ENCODE data around the gene CERKL. TPM values are rescaled to one million over a fixed set of nuclear protein-coding genes. Genes with fewer than 3 reads are reported as not detected.
A peak's percentile ranks its signal among the peaks of the same experiment; 100 is the strongest.

CERKL gene
- total and polyA plus RNA-seq, 2 of the 13 experiments (the other 11 are each of a cell fraction or from before 2014, with no cell fraction given), result not detected

DNA sequence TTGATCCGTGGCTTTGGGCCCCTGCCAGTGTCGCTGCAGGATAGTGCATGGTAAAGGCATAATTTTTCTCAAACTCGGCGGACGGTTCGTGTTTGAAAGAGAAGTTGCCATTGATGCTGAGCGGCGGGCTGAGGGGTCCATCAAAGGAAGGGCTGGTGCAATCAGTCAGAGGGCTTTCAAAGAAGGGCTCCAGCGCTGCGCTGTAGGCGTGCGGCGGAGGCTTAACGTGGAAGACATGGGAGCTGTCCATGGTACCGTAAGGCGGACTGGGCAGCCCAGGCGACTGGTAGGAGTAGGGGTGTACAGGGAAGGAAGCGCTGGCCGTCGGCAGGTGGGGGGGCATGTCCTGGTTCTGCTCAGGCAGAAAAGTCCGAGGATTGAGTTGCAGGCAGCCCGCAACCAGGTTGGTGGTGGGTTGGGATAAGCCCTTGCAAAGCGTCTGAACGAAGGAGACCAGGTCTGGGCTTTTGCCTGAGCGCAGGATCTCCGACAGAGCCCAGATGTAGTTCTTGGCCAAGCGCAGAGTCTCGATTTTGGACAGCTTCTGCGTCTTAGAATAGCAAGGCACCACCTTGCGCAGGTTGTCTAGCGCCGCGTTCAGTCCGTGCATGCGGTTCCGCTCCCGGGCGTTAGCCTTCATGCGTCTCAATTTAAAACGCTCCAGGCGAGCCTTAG lies 21.1 kb upstream of the CERKL start (continued):
- TF ChIP-seq ZNF180 (CRISPR knock-in tag; IDR thresholded peaks at IDR 0.05; ENCODE audit: borderline replicate concordance, low read depth), result peak; percentile 72; the same call in 1 of the 2 replicates
- TF ChIP-seq ZNF331 (CRISPR knock-in tag; IDR thresholded peaks at IDR 0.05), result peak; percentile 93
- TF ChIP-seq ZNF839 (CRISPR knock-in tag; IDR thresholded peaks at IDR 0.05; ENCODE audit: borderline replicate concordance), result no peak
- TF ChIP-seq HNRNPL (IDR thresholded peaks at IDR 0.05; ENCODE audit: low read depth, low read length), result no peak
- TF ChIP-seq ZNF337 (CRISPR knock-in tag; IDR thresholded peaks at IDR 0.05; ENCODE audit: borderline replicate concordance, low read depth), result no peak
- TF ChIP-seq TOE1 (CRISPR knock-in tag; IDR thresholded peaks at IDR 0.05), result peak; percentile 77; the same call in 1 of the 2 replicates
- peak; percentile 65; the same call in 1 of the 2 replicates for TF ChIP-seq ZNF552 (CRISPR knock-in tag; IDR thresholded peaks at IDR 0.05; ENCODE audit: borderline replicate concordance)
- 0 out of 2 replicates have a peak, but pooled peaks have one; percentile 34 for TF ChIP-seq CBFB (CRISPR knock-in tag; IDR thresholded peaks at IDR 0.05)
- peak; percentile 98 for TF ChIP-seq ZFP37 (CRISPR knock-in tag; IDR thresholded peaks at IDR 0.05; ENCODE audit: borderline replicate concordance)
- TF ChIP-seq, protein P1, sequence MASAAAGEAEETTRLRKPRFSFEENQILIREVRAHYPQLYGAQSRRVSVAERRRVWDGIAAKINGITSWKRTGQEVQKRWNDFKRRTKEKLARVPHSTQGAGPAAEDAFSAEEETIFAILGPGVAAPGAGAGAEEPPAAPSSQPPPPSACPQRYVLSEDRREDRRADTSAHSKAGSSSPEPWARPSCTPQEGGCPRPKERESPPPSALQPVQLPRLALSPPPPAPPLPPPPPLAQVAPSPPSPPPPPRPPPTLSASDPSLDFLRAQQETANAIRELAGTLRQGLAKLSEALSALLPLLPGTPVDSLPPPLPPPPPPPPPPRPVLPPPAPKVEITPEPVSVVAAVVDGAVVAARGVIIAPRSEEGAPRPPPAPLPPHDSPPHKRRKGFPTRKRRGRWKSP (CRISPR knock-in tag; IDR thresholded peaks at IDR 0.05), result peak; percentile 76
- TF ChIP-seq, protein P2, sequence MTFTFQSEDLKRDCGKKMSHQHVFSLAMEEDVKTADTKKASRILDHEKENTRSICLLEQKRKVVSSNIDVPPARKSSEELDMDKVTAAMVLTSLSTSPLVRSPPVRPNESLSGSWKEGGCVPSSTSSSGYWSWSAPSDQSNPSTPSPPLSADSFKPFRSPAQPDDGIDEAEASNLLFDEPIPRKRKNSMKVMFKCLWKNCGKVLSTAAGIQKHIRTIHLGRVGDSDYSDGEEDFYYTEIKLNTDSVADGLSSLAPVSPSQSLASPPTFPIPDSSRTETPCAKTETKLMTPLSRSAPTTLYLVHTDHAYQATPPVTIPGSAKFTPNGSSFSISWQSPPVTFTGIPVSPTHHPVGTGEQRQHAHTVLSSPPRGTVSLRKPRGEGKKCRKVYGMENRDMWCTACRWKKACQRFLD (CRISPR knock-in tag; IDR thresholded peaks at IDR 0.05; ENCODE audit: borderline replicate concordance), result peak; percentile 86; the same call in 1 of the 2 replicates
- TF ChIP-seq CCDC6 (CRISPR knock-in tag; IDR thresholded peaks at IDR 0.05), result peak; percentile 80; the same call in 1 of the 2 replicates
- TF ChIP-seq, protein P3, sequence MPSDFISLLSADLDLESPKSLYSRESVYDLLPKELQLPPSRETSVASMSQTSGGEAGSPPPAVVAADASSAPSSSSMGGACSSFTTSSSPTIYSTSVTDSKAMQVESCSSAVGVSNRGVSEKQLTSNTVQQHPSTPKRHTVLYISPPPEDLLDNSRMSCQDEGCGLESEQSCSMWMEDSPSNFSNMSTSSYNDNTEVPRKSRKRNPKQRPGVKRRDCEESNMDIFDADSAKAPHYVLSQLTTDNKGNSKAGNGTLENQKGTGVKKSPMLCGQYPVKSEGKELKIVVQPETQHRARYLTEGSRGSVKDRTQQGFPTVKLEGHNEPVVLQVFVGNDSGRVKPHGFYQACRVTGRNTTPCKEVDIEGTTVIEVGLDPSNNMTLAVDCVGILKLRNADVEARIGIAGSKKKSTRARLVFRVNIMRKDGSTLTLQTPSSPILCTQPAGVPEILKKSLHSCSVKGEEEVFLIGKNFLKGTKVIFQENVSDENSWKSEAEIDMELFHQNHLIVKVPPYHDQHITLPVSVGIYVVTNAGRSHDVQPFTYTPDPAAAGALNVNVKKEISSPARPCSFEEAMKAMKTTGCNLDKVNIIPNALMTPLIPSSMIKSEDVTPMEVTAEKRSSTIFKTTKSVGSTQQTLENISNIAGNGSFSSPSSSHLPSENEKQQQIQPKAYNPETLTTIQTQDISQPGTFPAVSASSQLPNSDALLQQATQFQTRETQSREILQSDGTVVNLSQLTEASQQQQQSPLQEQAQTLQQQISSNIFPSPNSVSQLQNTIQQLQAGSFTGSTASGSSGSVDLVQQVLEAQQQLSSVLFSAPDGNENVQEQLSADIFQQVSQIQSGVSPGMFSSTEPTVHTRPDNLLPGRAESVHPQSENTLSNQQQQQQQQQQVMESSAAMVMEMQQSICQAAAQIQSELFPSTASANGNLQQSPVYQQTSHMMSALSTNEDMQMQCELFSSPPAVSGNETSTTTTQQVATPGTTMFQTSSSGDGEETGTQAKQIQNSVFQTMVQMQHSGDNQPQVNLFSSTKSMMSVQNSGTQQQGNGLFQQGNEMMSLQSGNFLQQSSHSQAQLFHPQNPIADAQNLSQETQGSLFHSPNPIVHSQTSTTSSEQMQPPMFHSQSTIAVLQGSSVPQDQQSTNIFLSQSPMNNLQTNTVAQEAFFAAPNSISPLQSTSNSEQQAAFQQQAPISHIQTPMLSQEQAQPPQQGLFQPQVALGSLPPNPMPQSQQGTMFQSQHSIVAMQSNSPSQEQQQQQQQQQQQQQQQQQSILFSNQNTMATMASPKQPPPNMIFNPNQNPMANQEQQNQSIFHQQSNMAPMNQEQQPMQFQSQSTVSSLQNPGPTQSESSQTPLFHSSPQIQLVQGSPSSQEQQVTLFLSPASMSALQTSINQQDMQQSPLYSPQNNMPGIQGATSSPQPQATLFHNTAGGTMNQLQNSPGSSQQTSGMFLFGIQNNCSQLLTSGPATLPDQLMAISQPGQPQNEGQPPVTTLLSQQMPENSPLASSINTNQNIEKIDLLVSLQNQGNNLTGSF (CRISPR knock-in tag; IDR thresholded peaks at IDR 0.05), result peak; percentile 97
- no peak for TF ChIP-seq FOXA1 (IDR thresholded peaks at IDR 0.05)
- TF ChIP-seq FOXA1 (CRISPR knock-in tag; IDR thresholded peaks at IDR 0.05), result peak; percentile 26; the same call in 1 of the 2 replicates
- TF ChIP-seq MEIS1 (CRISPR knock-in tag; IDR thresholded peaks at IDR 0.05; ENCODE audit: borderline replicate concordance), result no peak
- peak; percentile 95; the same call in 1 of the 2 replicates for TF ChIP-seq ZNF225 (CRISPR knock-in tag; IDR thresholded peaks at IDR 0.05)
- TF ChIP-seq, protein P4, sequence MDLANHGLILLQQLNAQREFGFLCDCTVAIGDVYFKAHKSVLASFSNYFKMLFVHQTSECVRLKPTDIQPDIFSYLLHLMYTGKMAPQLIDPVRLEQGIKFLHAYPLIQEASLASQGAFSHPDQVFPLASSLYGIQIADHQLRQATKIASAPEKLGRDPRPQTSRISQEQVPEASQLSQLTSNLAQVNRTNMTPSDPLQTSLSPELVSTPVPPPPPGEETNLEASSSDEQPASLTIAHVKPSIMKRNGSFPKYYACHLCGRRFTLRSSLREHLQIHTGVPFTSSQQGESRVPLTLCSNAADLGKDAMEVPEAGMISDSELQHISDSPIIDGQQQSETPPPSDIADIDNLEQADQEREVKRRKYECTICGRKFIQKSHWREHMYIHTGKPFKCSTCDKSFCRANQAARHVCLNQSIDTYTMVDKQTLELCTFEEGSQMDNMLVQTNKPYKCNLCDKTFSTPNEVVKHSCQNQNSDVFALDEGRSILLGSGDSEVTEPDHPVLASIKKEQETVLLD (CRISPR knock-in tag; IDR thresholded peaks at IDR 0.05; ENCODE audit: low read depth), result no peak
- no peak for TF ChIP-seq MZF1 (CRISPR knock-in tag; IDR thresholded peaks at IDR 0.05; ENCODE audit: borderline replicate concordance)
